Thyroid gland (tissue), 4 donors: ENCODE results near the gene ACADL.
A peak's percentile ranks its signal among the peaks of the same experiment; 100 is the strongest.

ENCODE experiments used
- CTCF ChIP-seq, 6 experiments: fragments of 200-600 bp in 3 of 6; fragments of 450-650 bp in 3 of 6; sonication (generic) in 3 of 6; IDR thresholded peaks; one replicate each; pipeline ENCODE4 v1.5.1; 2016 to 2019; ENCODE audit warnings: antibody characterized with exemption in 6 of 6, mild to moderate bottlenecking in 2 of 6, inconsistent platforms in 1 of 6, moderate library complexity in 1 of 6
- POLR2A ChIP-seq, 2 donors: fragments of 450-650 bp; IDR thresholded peaks; one replicate each; pipeline ENCODE4 v1.6.1; 2017; ENCODE audit warnings: antibody characterized with exemption in 2 of 2, mild to moderate bottlenecking in 2 of 2, moderate library complexity in 1 of 2

- no peak for TF ChIP-seq CTCF (IDR thresholded peaks at IDR 0.05)
- peak; percentile 24 to 96 for TF ChIP-seq POLR2A (IDR thresholded peaks at IDR 0.05)
Measured at GRCh38 chr2:210171309-210172218, 53.7 kb downstream of the ACADL start, which contains the start of gene KANSL1L.
